GM18858 (cell line): Measurements from ENCODE around the gene FXYD3.

Source experiments
- ATAC-seq: cut with Tn5 transposase; IDR thresholded peaks from one replicate; pipeline ENCODE4 v1.9.1; 2021; ENCODE audit not compliant: unreplicated experiment

Gene FXYD3

GRCh38 chr19:35115177-35115951, at the start of gene FXYD3:
Gene FXYD3, plus strand, starts transcription at chr19:35115823. Its CDS starts 3,554 bp downstream, at chr19:35119377.
- no peak for ATAC-seq

- no peak for ATAC-seq
Measured at GRCh38 chr19:35066121-35066520, 49.5 kb upstream of the FXYD3 start.

DNA sequence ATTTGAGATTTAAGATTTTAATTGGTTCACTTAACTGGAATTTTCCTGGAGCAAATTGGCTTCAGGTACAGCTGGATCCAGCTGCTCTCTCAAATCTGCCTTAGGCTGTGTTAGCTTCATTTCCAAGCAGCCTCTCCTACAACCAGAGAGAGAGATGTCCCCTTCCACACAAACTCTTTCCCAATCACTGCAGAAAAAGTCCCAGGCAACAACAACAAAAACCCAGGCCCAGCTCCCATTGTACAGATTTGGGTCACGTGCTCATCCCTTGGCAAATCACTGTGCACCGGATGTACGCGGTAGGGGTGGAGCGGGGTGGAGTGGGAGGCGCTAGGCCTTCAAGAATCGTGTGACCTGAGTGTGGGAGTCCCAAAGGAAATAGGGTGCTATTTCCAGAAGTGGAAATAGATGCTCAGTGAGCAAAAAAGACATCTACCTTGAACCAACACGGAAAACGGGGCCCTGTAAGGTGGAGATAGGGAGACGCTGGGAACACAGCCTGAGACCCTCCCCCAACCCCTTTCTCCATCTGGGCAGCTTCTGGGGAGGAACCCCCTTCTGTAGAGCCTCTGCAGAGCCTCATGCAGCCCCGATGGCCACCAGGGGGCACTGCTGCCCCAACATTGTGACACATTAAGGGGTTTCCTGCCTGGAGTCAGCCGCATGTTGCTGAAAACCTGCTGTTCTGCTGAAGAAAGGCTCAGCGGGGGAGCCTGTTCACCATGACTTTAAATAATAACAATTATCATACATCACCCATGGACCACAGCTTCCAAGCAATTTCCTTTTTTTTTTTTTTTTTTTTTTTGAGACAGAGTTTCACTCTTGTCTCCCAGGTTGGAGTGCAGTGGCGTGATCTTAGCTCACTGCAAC, 48.7 kb upstream of the FXYD3 start:
- ATAC-seq = no peak

GRCh38 chr19:35068941-35069634, 46.5 kb upstream of the FXYD3 start:
- ATAC-seq = no peak

DNA sequence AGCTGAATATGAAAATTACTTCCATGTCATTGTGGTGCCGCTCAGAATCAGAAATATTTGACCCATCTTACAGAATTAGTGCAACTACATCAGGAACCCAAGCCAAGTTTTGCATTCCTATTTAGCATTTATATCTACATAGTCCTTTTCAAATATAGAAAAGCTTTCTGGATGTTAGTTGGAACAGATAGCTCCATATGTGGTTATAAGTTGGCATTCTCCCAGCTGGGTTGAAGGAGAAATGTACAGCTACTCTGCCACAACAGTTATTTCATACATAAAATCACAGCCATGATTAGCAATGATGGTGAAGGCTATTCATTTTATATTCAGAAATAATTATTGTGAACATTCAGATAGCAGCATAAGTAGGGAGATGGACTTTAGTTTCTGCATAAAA, 45.9 kb upstream of the FXYD3 start:
- ATAC-seq = no peak

DNA sequence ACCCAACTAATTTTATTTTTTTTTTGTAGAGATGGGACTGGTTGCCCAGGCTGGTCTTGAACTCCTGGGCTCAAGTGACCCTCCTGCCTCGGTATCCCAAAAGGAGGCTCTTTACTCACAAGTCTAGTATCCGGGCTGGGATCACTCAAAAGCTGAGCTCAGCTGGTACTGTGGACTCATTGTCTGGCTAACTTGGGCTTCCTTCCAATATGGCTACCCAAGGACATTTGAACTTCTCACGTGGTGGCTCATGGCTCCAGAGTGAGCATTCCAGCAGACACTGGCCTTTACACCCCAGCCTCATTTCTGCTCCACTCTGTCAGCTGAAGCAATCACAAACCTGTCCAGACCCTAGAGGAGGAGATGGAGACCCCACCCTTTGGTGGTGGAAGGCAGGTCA, 45.2 kb upstream of the FXYD3 start:
- ATAC-seq = no peak

DNA sequence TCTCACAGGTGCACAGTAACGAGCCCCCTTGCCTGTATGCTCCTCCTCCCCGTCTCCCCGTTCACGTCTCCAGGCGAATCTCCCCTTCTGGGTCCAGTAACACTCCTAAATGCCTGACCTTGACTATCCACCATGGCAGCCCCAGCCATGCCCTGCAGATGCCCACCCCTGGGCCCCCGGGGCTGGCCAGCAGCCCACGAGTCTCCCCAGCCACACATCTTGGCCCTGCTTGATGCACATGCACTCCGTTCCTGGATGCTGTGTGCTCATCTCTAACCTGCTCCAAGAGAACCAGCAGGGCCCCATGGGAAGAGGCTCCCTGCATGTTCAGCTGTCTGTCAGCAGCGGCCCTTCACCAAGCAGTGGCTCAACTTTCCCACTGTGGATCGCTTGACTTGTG, 42.1 kb upstream of the FXYD3 start:
- ATAC-seq = no peak

DNA sequence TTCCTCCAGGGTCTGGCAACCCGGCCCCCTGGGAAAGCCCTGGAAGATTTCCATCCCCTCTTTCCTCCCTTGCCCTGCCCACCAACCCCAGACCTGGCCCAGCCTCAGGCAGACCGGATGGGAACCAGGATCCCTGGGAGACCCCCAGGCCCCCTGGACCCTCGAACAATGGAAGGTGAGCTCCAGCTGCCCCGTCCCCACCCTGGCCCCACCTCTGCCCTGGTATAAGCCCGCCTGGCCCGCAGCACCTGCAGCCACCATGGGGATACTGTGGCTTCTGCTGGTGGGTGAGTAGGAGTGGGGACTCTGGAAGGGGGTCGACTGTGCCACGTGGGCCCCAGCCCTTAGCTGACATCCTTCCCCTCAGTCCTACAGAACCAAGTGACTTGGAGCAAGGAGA, 41.7 kb upstream of the FXYD3 start:
- no peak for ATAC-seq

- ATAC-seq = no peak
Measured at GRCh38 chr19:35074426-35075201, 41.0 kb upstream of the FXYD3 start.

DNA sequence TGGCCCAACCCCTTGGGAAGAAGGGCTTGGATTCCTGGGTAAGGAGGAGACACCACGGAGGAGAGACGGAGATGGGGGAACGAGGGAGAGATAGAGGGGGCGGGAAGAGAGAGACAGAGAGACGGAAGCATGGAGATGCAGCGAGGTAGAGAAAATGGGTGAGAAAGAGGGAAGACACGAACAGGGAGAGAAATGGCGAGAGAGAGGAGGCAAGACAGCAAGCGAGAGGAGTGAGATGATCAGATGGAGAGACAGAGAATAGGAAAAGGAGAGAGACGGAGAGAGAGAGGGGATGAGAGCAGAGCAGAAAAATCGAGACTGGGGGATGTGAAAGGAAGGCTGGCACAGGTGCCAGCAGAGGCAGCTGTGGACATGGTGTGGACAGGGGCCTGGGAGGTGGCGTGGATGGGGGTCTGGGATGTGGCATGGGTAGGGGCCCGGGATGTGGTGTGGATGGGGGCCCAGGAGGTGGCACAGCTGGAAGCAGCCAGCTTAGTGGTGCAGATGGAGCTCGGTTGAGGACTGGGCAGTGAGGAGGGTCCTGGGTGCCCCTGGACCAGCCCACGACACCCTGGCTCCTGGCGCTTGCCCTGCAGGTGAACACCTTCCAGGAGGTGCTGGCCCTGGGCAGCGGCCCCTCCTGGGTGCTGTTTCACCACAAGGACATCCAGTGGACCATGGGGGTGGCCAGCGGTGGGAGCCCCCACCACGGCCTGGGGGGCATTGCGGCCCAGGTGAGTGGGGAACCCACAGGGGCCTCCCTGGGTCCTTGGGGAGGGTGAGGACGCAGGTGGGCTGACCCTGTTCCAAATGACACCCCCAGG, 40.2 kb upstream of the FXYD3 start:
- ATAC-seq = no peak

DNA sequence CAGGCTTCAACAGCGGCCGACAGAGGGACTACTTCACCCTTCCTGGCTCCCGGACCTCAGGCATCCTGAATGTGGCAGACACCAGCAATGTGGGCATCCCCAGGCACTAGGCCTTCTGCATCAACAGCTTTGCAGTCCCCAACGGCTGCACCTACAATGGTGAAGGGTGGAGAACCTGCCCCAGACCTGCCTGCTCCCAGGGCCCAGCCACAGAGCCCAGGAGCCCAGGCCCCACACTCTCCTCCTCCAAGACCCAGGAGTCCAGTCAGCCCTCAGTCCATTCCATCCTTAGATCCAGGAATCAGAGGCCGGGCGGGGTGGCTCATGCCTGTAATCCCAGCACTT, 39.6 kb upstream of the FXYD3 start:
- ATAC-seq = no peak

DNA sequence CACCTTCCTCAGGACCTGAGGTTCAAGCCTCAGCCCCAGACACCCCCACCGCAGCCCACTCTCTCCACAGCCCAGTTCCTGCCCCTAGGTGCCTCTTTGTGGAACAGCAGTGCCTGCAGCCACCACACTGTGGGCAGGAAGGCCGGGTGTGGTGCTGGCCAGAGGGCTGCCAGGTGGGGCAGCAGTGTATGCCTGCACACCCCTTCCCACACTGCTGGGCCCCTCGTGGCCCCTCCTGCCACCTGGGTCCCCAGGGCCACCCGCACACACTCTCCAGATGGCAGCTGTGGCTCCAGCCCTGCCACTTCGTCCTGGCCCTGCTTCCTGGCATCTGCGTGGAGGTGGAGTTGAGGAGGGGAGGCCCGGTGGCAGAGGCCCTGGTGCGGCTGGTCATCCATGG, 39.0 kb upstream of the FXYD3 start:
- ATAC-seq = no peak

GRCh38 chr19:35077411-35078223, 38.0 kb upstream of the FXYD3 start:
- no peak for ATAC-seq

DNA sequence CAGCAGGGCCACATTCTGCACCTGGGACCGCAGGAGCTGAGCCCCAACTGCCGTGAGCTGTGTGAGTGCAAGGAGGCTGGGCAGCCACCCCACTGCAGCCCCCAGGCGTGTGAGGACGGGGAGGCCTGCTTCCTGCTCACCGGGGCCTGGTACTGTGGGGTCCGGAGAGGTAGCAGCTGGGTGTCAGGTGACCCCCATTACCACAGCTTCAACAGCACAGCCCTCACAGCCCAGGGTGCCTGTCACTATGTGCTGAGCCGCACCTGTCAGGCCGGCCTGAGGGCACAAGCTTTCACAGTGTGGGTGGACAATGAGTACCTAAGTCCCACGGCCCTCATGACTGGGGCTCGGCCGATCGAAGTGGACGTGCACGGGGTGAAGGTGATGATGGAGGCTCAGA, 35.8 kb upstream of the FXYD3 start:
- ATAC-seq = no peak

- no peak for ATAC-seq
Measured at GRCh38 chr19:35080613-35081170, 34.9 kb upstream of the FXYD3 start.

DNA sequence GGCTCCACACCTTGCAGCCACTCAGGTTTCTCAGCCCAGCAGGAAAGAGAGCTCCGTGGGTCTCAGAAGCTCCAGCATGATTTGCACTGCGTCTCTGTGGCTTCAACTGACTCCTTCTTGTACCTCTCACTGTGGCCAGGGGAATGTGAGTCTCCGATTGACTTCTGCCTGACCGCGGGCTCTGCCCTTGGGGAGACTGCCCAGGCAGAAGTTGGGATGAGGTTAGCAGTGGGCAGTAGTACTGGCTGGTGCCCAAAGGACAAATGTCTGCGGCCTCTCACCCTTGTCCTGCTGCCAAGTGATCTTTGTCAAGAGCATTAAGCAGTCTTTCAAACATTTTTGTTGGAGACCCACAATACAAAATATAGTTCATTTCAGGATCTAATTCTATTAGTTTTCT, 34.4 kb upstream of the FXYD3 start:
- ATAC-seq = no peak

GRCh38 chr19:35083691-35084508, 31.7 kb upstream of the FXYD3 start:
- ATAC-seq = no peak

GRCh38 chr19:35084509-35084762, 31.2 kb upstream of the FXYD3 start:
- no peak for ATAC-seq
